T-helper 1 cell treated with Interleukin-12 subunit alpha and Interleukin-12 subunit beta and Interleukin-4 antibody, amounts not matched to agents 30 ng/mL and 1 ng/mL, for 36 hours (primary cell): ENCODE results near the gene TRAM2. TPM values are rescaled to one million over a fixed set of nuclear protein-coding genes. Genes with fewer than 3 reads are reported as not detected.
"Not testable (repeated sequence)": the region's sequence is repeated elsewhere in the genome, so short reads cannot be mapped to it uniquely, and the experiment has no call there.

Experiments
- intact Hi-C: fragments of 100-400 bp; cut with micrococcal nuclease; formaldehyde crosslinking; loops from one replicate; pipeline ENCODE4 v1.15.1; 2024
- total RNA-seq: library from RNA; stranded (reverse); gene quantifications from 2 replicates; pipeline ENCODE4 v1.2.3, GENCODE V29; 2022

TRAM2 gene
- total RNA-seq, 1 donor from 2014 or later = 13.7 TPM

DNA sequence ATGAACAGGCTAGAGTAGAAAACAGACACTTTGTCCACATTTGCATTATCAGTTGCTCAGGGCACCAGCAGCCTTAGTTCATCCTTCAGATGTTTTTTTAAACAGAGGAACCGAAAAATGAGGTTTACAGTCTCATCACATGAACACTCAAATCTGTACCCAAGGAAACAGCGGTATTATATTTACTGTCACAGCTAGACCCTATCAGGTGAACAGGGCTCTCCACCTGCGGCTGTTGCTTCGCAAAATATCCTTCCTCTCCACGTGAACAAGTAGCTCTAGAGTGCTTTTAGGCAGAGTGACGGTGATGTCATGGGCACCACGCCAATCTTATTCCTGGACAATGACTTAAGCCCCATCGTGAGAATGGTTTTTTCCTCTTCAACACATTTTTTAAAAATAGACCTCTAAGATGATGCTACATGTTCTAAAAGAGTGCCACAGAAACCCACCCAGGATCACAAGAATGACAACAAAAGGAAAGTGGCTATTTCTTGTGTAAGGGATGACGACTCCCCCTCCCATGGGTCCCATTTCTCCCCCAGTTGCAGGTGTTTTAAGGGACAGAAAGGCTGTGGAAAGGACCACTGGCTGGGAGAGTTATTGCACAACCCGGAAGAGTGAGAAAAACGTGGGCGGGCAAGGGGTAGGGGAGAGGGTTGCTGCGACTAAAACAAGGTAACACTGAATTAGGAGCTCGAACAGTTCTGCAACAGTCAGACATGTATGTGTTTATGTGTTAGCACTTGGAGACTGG, 79.0 kb downstream of the TRAM2 start:
- intact Hi-C loops = loop anchor here (5.0 kb wide), 1 partner anchor 164 kb away; no protein-coding TSS in a partner anchor

DNA sequence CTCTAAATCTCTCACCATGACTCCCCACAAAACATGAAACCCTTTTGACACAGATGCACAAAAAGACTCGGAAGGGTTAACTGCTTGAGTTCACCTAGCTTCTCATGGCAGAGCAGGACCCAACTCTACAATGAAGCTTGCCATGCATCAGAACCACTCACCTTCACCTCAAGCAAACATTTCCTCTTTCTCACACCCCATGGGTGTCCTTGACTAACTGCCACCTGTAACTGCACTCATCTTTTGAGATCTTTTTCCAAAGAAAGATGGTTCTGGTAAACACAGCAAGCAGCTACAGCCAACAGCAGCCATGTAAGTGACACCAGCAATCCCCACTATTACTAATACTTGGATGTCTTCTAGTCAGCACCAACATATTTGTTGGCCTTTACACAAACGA, 80.2 kb downstream of the TRAM2 start:
- intact Hi-C loops = loop anchor here (5.0 kb wide), 1 partner anchor 166 kb away; no protein-coding TSS in a partner anchor

DNA sequence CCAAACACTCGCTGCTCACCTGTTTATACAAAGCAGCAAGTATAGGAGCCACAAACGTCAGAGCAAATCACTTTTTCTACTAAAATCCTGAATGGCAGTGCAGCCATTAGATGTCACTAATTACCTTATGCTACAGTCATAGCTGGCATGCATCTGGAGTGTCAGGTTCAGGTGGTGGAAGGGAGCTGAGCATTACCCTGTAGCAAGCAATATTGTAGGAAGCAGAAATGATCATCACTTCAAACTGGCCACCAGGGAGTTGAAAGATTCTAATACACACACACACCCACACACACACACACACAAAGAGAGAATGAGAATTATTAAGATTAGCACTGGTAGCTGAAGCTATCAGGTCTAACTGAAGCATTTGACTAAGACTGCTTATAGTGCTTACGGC, 80.9 kb downstream of the TRAM2 start:
- intact Hi-C loops = loop anchor here (5.0 kb wide), 1 partner anchor 166 kb away; no protein-coding TSS in a partner anchor

- intact Hi-C loops = loop anchor here (1.0 to 5.0 kb wide), 3 partner anchors 74 to 168 kb away; partner anchors contain the start of genes EFHC1 and TRAM2
Measured at GRCh38 chr6:52494298-52495072, 82.4 kb downstream of the TRAM2 start.

DNA sequence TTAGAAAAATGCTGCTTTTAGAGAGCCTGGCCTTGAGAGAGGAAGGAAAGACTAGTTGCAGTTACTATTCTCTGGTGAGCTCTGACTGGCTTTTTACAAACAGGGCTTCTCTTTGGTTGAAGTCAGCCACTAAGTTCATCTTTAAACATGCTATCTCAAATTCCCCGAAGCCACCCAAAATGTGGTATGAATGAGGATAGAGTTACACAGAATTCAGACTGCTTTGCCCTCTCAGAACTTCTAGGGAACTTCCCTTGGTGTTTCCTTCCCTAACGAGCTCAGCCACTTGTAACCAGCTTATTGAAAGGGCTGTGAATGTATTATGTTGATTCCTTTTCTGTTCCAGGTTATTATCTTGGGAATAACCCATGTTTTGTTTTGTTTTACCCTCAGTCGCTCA, 83.2 kb downstream of the TRAM2 start:
- intact Hi-C loops = loop anchor here (1.0 to 5.0 kb wide), 3 partner anchors 41 to 84 kb away; partner anchors contain the start of genes EFHC1 and TRAM2

- intact Hi-C loops = loop anchor here (2.0 to 5.0 kb wide), 2 partner anchors 43 to 86 kb away; partner anchors contain the start of gene TRAM2
Measured at GRCh38 chr6:52491203-52492069, 85.4 kb downstream of the TRAM2 start.

DNA sequence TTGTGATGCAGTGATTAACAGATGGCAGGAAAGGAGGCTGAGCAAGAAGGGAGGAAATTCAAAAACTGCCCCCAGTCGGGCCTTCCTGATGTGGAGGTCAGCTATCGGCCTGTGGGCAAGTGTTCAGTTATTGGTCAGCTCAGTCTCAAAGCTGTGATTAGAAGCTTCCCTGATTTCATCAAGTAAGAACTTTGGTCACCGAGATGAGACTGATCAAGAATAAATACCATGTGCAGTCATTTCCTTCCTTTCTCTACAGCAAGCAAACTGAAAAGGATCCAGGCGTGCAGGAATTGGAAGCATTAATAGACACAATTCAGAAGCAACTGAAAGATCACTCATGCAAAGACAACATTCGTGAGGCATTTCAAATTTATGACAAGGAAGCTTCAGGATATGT, 87.0 kb downstream of the TRAM2 start:
- intact Hi-C loops = loop anchor here (5.0 kb wide), 1 partner anchor 87 kb away; the partner anchor contains the start of gene TRAM2

DNA sequence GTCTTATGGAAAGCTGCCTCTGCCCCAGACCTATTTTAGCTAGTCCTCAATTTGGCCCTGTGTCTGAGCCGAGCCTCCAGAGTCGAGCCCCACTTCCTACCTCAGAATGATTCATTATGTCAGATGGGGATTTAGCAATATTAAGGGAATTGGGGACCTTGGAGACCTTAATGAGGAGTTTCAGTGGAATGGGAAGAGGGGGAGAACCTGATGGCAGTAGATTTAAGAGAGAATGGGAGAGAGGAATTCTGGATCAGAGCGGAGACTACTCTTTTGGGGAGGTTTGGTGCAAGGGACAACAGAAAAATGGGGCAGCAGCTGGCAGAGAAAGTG, 93.2 kb downstream of the TRAM2 start:
- intact Hi-C loops = no loop called here

- intact Hi-C loops = no loop called here
Measured at GRCh38 chr6:52482903-52483670, 93.8 kb downstream of the TRAM2 start.

DNA sequence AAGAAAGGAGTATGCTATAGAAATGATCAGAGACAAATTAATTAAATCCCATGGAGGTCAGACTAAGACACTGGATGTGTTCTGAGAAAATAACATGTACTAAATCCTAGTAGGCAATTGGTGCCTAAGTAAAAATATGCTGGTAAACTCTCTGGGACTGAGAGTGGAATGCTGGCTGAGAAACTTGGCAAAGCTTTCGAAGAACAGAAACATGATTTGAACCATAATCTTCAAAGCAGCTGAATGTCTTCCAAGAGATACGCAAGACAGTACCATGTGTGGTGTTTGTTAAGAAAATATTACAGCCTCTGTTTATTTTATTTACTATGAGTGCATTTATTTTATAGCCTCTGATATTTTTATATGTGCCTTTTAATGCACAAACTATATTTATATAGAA, 101.6 kb downstream of the TRAM2 start:
- intact Hi-C loops = no loop called here

DNA sequence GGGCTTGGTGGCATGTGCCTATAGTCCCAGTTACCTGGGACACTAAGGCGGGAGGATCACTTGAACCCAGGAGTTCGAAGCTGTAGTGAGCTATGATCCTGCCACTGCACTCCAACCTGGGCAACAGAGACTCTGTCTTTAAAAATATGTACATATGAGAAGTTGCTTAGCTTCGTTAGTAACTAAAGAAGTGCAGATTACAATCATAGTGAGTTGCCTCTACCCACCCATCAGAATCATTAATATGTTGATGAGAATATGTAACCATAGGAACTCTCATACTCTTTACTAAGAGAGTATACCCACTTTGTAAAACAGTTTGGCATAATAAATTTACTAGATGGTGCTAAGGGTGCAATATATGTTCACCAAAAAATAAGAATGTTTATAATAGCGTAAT, 102.7 kb downstream of the TRAM2 start:
- intact Hi-C loops = no loop called here

GRCh38 chr6:52461194-52461593, 115.7 kb downstream of the TRAM2 start:
- intact Hi-C loops = not testable (repeated sequence)

DNA sequence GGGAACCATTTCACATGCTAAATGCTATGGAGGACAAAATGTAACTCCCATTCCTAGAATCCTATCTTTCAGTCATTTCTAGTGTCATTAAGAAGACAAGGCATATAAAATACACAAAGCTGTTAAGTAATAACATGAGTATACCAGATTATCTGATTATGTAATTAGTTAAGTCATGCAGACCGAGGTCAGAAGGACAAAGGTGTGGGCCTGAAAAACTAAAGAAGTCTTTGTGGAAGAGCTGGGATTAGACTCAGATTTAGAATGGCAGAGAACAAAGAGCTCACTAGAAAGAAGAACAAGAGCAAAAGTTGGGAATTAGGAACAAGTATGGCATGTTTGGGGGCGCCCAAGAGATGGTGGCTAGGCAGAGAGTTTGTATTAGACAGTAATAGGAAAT, 119.8 kb downstream of the TRAM2 start:
- intact Hi-C loops = no loop called here

DNA sequence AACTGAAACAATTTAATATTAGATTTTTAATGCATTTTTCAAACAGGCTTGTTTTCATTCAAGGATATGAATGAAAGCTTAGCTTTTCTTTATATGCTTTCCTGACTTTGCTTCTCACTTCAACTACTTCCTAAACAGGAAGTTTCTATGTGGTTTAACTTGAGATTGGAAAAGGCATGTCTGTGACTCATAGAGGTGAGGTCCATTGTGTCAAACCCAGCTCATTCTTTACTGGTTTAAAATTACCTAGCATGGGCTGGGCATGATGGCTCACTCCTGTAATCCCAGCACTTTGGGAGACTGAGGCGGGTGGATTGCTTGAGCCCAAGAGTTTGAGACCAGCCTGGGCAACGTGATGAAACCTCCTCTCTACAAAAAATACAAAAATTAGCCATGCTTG, 122.3 kb downstream of the TRAM2 start:
- intact Hi-C loops = no loop called here

Other genes with a start within 250 kb of the TRAM2 start
- 9.2 and 9.9 TPM in 2 replicates for gene PAQR8, start 214.9 kb downstream of the TRAM2 start, total RNA-seq
- gene EFHC1, start 156.7 kb downstream of the TRAM2 start, total RNA-seq = 1.6 and 2.3 TPM in 2 replicates
- 13.9 and 14.4 TPM in 2 replicates for gene TMEM14A, start 94.1 kb upstream of the TRAM2 start, total RNA-seq
- gene GSTA2, start 186.4 kb upstream of the TRAM2 start, total RNA-seq = not detected in 2 replicates
- not detected in 2 replicates for gene GSTA1, start 226.8 kb upstream of the TRAM2 start, total RNA-seq